GM12878 (cell line): ENCODE measurements around the gene PDZD7. TPM values are rescaled to one million over a fixed set of nuclear protein-coding genes. Genes with fewer than 3 reads are reported as not detected.

ENCODE experiments used
- ATAC-seq: fragments of 200-7000 bp; cut with Tn5 transposase; 3 replicates; pipeline ENCODE4 v1.9.1; 2020; ENCODE audit warnings: mild to moderate bottlenecking, moderate library complexity
- BruUV-seq: library from RNA; stranded (reverse); fragments of 400-500 nt; replicated peaks from 2 replicates; lab custom pipeline; 2021; lab: Mats Ljungman, UMichigan
- CTCF ChIA-PET: fragments of 300-600 bp; sonication (Branson Sonifier 250); formaldehyde crosslinking; extraction: SDS; loops from one replicate; lab custom pipeline; 2021; ENCODE audit warnings: inconsistent platforms; lab: Yijun Ruan, JAX
- POLR2A ChIA-PET: fragments of 350-600 bp; formaldehyde crosslinking; extraction: SDS; loops from one replicate; lab custom pipeline; 2021; ENCODE audit warnings: inconsistent platforms; lab: Charles Lee
- RAD21 ChIA-PET: fragments of 300-600 bp; sonication (Branson Sonifier 250); formaldehyde crosslinking; loops from one replicate; lab custom pipeline; 2023; ENCODE audit warnings: antibody characterized with exemption; ENCODE audit not compliant: unreplicated experiment; lab: Charles Lee
- SMC1A ChIA-PET: fragments of 300-600 bp; sonication (Branson Sonifier 250); formaldehyde crosslinking; loops from one replicate; lab custom pipeline; 2023; ENCODE audit not compliant: unreplicated experiment, uncharacterized antibody; lab: Charles Lee
- DNase-seq: peaks from one replicate; pipeline ENCODE4 v3.0.0-alpha.2; 2011; ENCODE audit warnings: low read depth, low spot score
- FAIRE-seq: peaks from 3 replicates; lab custom pipeline; 2011; peaks lifted over from hg19 to GRCh38; lab: Jason Lieb, UNC
- H2AFZ ChIP-seq: 2 replicates; pipeline ENCODE4 v1.6.0; 2011; ENCODE audit warnings: low read depth, low read length, control low read depth; ENCODE audit not compliant: control insufficient read depth
- H3K27ac ChIP-seq: 2 replicates; pipeline ENCODE4 v1.5.1; 2011; ENCODE audit warnings: control low read depth; ENCODE audit not compliant: control insufficient read depth, insufficient read depth
- H3K27me3 ChIP-seq, 2 experiments: replicated peaks in 1 of 2; 2 replicates each; pipeline versions ENCODE4 v1.6.0 to v1.6.1; 2011; ENCODE audit warnings: low read length in 1 of 2; ENCODE audit not compliant: control insufficient read depth in 2 of 2, insufficient read depth in 2 of 2
- H3K36me3 ChIP-seq, 2 experiments: 2 replicates each; pipeline ENCODE4 v1.5.1; 2011; ENCODE audit warnings: low read length in 1 of 2; ENCODE audit not compliant: control insufficient read depth in 2 of 2, insufficient read depth in 2 of 2
- H3K4me1 ChIP-seq: 2 replicates; pipeline ENCODE4 v1.6.1; 2011; ENCODE audit warnings: mild to moderate bottlenecking, low read length, moderate library complexity, mixed read lengths; ENCODE audit not compliant: control insufficient read depth, insufficient read depth
- H3K4me2 ChIP-seq: 2 replicates; pipeline ENCODE4 v1.6.0; 2011; ENCODE audit warnings: control low read depth; ENCODE audit not compliant: control insufficient read depth, insufficient read depth
- H3K4me3 ChIP-seq: fragments of 200-600 bp; sonication (generic); 2 replicates; pipeline ENCODE4 v1.5.1; 2016
- H3K79me2 ChIP-seq: 2 replicates; pipeline ENCODE4 v1.6.0; 2011; ENCODE audit warnings: low read length; ENCODE audit not compliant: control insufficient read depth, insufficient read depth
- H3K9ac ChIP-seq: 2 replicates; pipeline ENCODE4 v1.8.0; 2011; ENCODE audit warnings: low read length, control low read depth, mixed read lengths; ENCODE audit not compliant: control insufficient read depth, insufficient read depth
- H3K9me3 ChIP-seq: replicated peaks from 3 replicates; pipeline ENCODE4 v1.5.1; 2011; ENCODE audit warnings: mild to moderate bottlenecking, low read length; ENCODE audit not compliant: control insufficient read depth, insufficient read depth
- H4K20me1 ChIP-seq: 2 replicates; pipeline ENCODE4 v1.6.0; 2011; ENCODE audit not compliant: control insufficient read depth, insufficient read depth
- CHD4 ChIP-seq: fragments of 200-600 bp; sonication (generic); IDR thresholded peaks from 2 replicates; pipeline ENCODE4 v1.6.1; 2016; ENCODE audit warnings: mild to moderate bottlenecking
- CTCF ChIP-seq, 3 experiments: IDR thresholded peaks in 2 of 3; conservative IDR thresholded peaks in 1 of 3; 2 replicates each; pipeline ENCODE4 v1.5.1; 2011; ENCODE audit warnings: low read depth in 3 of 3, low read length in 3 of 3, mild to moderate bottlenecking in 3 of 3, control low read depth in 2 of 3, moderate library complexity in 2 of 3, inconsistent platforms in 1 of 3, mixed read lengths in 1 of 3; ENCODE audit not compliant: control insufficient read depth in 2 of 3, insufficient read depth in 1 of 3; ENCODE audit errors: extremely low read depth in 1 of 3
- E2F4 ChIP-seq: IDR thresholded peaks from 2 replicates; pipeline ENCODE4 v1.6.1; 2012; ENCODE audit warnings: low read depth, low read length, improper control_type of control experiment
- ELK1 ChIP-seq: IDR thresholded peaks from 2 replicates; pipeline ENCODE4 v1.6.1; 2012; ENCODE audit warnings: low read depth, low read length, improper control_type of control experiment
- HDAC2 ChIP-seq: fragments of 200-600 bp; sonication (generic); IDR thresholded peaks from 2 replicates; pipeline ENCODE4 v1.6.1; 2017
- HSF1 ChIP-seq: fragments of 150-350 bp; IDR thresholded peaks from 2 replicates; pipeline ENCODE4 v1.6.1; 2014; ENCODE audit warnings: mild to moderate bottlenecking, low read depth, low read length
- IRF5 ChIP-seq: fragments of 450-650 bp; IDR thresholded peaks from 2 replicates; pipeline ENCODE4 v1.6.1; 2017; ENCODE audit warnings: borderline replicate concordance
- MAX ChIP-seq: IDR thresholded peaks from 2 replicates; pipeline ENCODE4 v1.6.1; 2012; ENCODE audit warnings: low read depth, low read length, improper control_type of control experiment
- POU2F2 ChIP-seq: IDR thresholded peaks from 3 replicates; pipeline ENCODE4 v1.6.1; 2011; ENCODE audit warnings: low read depth, mild to moderate bottlenecking, low read length, borderline replicate concordance
- SMAD5 ChIP-seq: IDR thresholded peaks from 2 replicates; pipeline ENCODE4 v1.6.1; 2016; ENCODE audit warnings: antibody characterized with exemption, low read depth
- SP1 ChIP-seq: IDR thresholded peaks from one replicate; pipeline ENCODE4 v1.6.1; 2011; ENCODE audit warnings: low read depth, low read length
- WRNIP1 ChIP-seq: IDR thresholded peaks from 2 replicates; pipeline ENCODE4 v1.6.1; 2011; ENCODE audit warnings: low read depth, low read length, improper control_type of control experiment, borderline replicate concordance
- YBX1 ChIP-seq: fragments of 450-650 bp; IDR thresholded peaks from 2 replicates; pipeline ENCODE4 v1.6.1; 2016; ENCODE audit warnings: antibody characterized with exemption
- YY1 ChIP-seq: IDR thresholded peaks from 2 replicates; pipeline ENCODE4 v1.6.1; 2011; ENCODE audit warnings: low read depth, mild to moderate bottlenecking, low read length
- WGBS: methylation state at CpG from one replicate; pipeline ENCODE4 v1.1.6; 2016; ENCODE audit warnings: low lambda C conversion rate; ENCODE audit not compliant: insufficient replicate concordance, insufficient coverage; ENCODE audit errors: missing lambda C conversion rate; 5-methylcytosine and 5-hydroxymethylcytosine counted together
- in situ Hi-C: fragments of 300-500 bp; cut with MboI; formaldehyde crosslinking; loops from 9 replicates; pipeline ENCODE4 v1.14.3; 2018; ENCODE audit warnings: mixed read lengths
- intact Hi-C: fragments of 100-400 bp; cut with micrococcal nuclease; formaldehyde crosslinking; loops from one replicate; pipeline ENCODE4 v1.14.2; 2022; ENCODE audit not compliant: unreplicated experiment
- polyA plus RNA-seq, 11 experiments: library from polyadenylated mRNA; depleted of rRNA in 4 of 11; unstranded in 6 of 11; stranded (reverse) in 5 of 11; fragments of >200 nt; fragmentation: Nextera tagmentation in 4 of 11; fragmentation: Illumina TruSeq in 1 of 11; extraction: Ambion mirVana in 4 of 11; extraction: Trizol in 1 of 11; gene quantifications; 1 replicate in 1 of 11; 2 replicates in 10 of 11; pipeline versions ENCODE4 v1.2.1 to v1.2.3, GENCODE V29; 2011 to 2016; ENCODE audit warnings: inconsistent platforms in 2 of 11, missing spikeins in 2 of 11, low read depth in 1 of 11
- total RNA-seq, 4 experiments: library from RNA; depleted of rRNA in 3 of 4; stranded (reverse); fragments of >200 nt in 3 of 4; fragmentation: Illumina TruSeq in 1 of 4; extraction: Trizol in 1 of 4; gene quantifications; 2 replicates each; pipeline versions ENCODE4 v1.2.1 to v1.2.3, GENCODE V29; 2013 to 2021

PDZD7 gene
- total and polyA plus RNA-seq, 10 of the 15 experiments (the other 5 are each of a cell fraction or from before 2014, with no cell fraction given): 0.01 to 0.20 (median 0.03) TPM; not detected in 7

- BruUV-seq: TSS peak; percentile 92
- FAIRE-seq (peak; percentile 89), ATAC-seq (peak; percentile 54), DNase-seq (peak; percentile 81)
- H3K9ac ChIP-seq: peak overlapping the region; percentile 98
- no peaks in the 10 kb centered on the region for H3K9me3 ChIP-seq
- peak overlapping the region; percentile 82 for H3K4me2 ChIP-seq
- H4K20me1 ChIP-seq: no peaks in the 10 kb centered on the region
- peak overlapping the region; percentile 95 for H3K4me3 ChIP-seq
- peaks cover 31% of the 10 kb centered on the region for H3K4me1 ChIP-seq
- intact Hi-C loops: loop anchor here (1.0 kb wide), 1 partner anchor 8 kb away; no protein-coding TSS in a partner anchor
- H2AFZ ChIP-seq: peak overlapping the region; percentile 93
- H3K36me3 ChIP-seq: no peaks in the 10 kb centered on the region
- peak overlapping the region; percentile 98 for H3K27ac ChIP-seq
- H3K27me3 ChIP-seq: peaks cover 0 to 3% of the 10 kb centered on the region in 2 experiments; a peak in 1 of 4 replicates
- ChIA-PET RAD21 (interaction anchor here (1.4 to 7.5 kb wide), 5 partner anchors 9 to 81 kb away, joined by 3 to 68 read pairs (median 32); no protein-coding TSS in a partner anchor), SMC1A (interaction anchor here (0.8 to 2.5 kb wide), 7 partner anchors 8 to 81 kb away, joined by 3 to 15 read pairs (median 4); no protein-coding TSS in a partner anchor), CTCF (interaction anchor here (0.6 to 24.4 kb wide), 13 partner anchors 1 to 1549 kb away, joined by 3 to 885 read pairs (median 4); partner anchors contain the start of genes KAZALD1, PDZD7 and SFXN3), POLR2A (interaction anchor here (1.4 to 5.2 kb wide), 5 partner anchors 9 to 63 kb away, joined by 4 to 42 read pairs (median 7); partner anchors contain the start of genes PDZD7 and SFXN3)
- in situ Hi-C loops: no loop called here
- peaks cover 20% of the 10 kb centered on the region for H3K79me2 ChIP-seq
- 2% methylated on average over 37 of the region's 37 CpGs for WGBS
- TF ChIP-seq ELK1 (peak; percentile 34; the same call in 1 of the 2 replicates), IRF5 (peak; percentile 88), E2F4 (peak; percentile 99), WRNIP1 (no peak), CTCF (IDR thresholded peaks at IDR 0.05 in 2 of 3, conservative IDR thresholded peaks at IDR 0.05 in 1 of 3; ENCODE audit: control insufficient read depth in 2 of 3, extremely low read depth in 1 of 3, insufficient read depth in 1 of 3, low read depth in 3 of 3, low read length in 3 of 3) (peak; percentile 87 to 92 (median 92)), HSF1 (no peak), YBX1 (no peak), YY1 (peak; percentile 57; the same call in 1 of the 2 replicates), POU2F2 (0 out of 3 replicates have a peak, but pooled peaks have one; percentile 8), MAX (no peak), CHD4 (no peak), SMAD5 (0 out of 2 replicates have a peak, but pooled peaks have one; percentile 57), HDAC2 (peak; percentile 95; the same call in 1 of the 2 replicates), SP1 (peak; percentile 24)
Measured at GRCh38 chr10:101060036-101060950, 29.4 kb upstream of the PDZD7 start.
